Hematopoietic multipotent progenitor cell treated with erythropoietin and hydrocortisone succinate and interleukin-3 and kit ligand, for 15 days (in vitro differentiated cells): ENCODE measurements around the gene FADS1.

Experiments used
- DNase-seq: peaks from one replicate; pipeline ENCODE4 v3.0.0-alpha.2; 2015; ENCODE audit warnings: low spot score

Gene FADS1

DNA sequence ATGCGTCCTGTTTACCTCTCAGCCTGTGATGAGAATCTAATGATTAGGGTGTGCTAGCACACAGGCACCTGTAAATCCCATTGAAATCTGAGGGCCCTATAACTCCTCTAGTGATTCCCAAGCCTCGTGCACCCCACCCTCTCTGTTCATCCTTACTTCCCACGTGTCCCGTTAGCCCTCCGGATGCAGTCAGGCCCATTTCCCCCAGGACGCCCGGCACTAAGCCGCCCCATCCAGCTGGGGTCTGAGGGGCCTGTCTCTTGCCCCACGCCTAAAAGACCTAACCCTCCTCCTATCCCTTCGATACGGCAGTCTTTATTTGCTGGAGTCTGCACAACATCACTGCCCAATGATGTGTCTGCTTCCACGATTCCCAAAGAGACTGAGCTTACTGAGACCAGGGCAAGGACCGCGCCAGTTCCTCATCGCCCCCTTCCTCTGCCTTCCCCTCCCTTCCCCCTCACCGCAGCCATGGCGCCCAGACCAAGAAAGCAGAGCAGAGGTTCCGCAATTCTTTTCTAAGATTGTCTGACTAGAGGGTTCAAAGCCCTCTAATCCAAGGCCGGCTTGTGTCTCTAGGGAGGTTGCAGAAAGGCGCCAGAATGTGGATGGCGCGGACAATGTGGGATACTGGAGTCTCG lies 10.2 kb upstream of the FADS1 start:
- DNase-seq: no peak

DNA sequence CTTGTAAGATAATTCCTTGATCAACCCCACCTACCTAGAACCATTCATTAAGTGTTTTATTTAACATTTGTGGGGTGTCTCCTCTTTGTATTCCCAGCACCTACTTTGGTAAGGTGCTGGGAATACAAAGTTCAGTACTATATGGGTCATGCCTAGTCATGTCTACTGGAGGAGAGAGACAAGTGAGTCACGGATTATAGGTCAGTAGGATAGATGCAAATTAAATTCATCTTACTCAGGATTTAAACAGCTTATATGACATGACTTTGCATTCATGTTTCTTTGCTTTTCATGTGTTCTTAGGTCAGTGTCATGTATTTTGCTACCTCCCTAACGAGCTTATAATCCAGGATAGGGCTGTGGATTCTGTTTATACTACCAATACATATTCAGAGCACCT lies 3.4 kb upstream of the FADS1 start:
- DNase-seq: peak; percentile 30

DNA sequence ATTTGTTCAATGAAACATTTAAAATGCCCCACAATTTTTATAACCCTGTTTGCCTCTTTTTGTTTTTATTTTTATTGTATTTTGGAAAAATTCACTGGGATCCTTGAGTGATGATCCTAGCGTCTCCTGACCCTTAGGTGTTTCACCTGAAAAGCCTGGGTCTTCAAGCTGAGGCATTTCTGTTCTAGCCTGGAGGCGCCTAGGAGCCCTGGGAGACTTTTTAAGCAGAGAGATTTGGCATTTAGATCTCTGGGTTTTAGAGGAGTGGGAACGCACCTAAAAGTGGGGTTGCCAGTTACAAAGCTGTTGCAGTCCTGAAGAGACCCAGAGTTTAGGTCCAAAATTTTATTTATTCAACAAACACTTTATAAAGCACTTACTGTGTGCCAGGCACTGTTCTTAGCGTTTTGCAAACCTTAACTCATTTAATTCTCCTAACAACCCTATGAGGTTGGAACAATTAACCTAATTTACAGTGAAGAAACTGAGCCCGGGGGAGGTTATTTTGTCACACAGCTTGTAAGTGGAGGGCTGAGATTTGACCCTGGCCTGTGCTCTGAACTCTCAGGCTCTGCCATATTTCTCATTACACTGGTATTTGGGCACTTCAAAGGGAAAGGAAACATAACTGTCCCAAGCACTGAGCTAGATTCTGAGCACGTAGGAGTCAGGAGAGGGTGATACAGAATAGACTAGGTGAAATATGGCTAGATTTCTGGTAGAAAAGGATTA lies 834 bp upstream of the FADS1 start:
- no peak for DNase-seq

DNA sequence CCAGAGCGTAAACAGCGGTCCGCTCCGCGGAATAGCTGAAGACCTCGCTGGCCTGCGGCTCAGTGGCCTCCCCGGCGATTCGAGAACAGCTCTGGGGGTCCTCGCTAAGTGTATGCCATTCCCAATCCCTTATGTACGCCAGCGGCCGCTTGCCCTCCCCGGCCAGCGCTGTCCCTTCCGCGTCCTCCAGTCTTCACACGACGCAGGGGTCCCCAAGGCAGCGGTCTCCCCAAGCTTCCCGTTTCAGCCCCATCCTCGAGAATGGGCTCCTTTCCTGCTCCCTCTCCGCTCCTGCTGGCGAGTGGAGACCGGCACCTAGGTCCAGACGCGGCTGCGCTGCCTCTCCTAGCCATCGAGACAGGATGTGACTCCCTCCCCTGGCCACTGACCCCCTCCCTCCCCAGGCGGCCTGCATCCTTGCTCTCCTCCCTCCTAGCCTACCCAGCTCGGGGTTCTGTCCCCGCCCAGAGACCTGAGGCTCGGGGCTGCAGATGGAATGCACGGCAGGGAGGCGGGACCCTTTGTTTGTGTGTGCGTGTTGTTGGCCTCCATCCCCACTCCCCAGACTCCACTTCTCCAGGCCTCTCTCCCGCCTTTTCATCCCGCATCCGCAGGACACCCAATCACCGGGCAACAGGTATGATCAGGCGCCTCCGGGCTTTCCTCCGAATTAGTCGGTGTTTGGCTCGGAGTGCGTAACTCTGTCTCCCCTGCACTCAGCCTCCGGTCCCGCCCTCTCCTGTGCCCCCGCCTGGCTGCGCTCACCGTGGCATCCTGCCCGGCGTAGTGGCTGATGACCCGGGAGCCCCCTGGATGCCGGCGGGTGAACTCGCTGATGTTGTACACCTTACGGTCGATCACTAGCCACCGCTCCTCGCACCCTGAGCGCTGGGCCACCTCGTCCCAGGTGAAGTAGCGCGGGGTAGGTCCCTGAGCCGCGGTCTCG lies 740 bp downstream of the FADS1 start:
- peak; percentile 50 for DNase-seq

DNA sequence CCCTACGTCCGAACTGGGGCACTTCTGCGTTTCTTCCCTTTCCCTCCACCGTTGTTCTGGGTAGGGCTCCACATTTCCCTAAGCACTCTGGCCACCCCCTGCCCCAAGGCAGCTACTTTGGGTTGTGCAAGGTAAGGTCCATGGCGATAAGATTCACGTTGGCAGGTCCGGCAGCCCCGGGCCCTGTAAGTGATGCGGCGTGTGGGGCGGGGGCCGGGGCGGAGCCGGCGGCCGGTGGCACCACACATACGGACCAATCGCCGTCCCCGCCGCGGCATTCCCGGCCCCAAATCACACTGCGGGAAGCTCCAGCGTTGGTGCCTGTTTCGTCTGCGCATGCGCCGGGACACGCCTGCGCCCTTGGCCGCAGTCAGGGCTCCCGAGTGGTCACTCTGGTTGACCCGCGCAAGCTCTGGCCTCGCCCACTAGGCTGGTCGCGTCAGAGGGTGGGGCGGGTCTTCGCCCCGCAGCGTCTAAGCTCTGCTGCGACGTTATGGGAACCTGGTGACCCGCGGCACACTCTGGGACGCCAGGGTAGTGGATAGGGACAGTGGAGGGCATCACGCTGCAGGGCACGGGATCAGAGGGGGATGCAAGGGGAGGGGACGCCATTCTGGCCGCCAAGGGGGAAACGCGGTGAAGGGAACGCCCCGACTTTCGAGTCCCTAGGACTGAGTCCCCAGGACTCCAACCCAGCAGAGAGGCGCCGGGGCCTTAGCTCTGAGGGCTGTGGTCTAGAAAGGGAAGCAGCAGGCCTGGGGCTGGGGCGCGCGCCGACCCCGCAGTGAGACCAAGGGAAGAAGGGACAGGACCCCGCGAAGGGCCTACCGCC lies 1.6 kb downstream of the FADS1 start:
- peak; percentile 50 for DNase-seq

DNA sequence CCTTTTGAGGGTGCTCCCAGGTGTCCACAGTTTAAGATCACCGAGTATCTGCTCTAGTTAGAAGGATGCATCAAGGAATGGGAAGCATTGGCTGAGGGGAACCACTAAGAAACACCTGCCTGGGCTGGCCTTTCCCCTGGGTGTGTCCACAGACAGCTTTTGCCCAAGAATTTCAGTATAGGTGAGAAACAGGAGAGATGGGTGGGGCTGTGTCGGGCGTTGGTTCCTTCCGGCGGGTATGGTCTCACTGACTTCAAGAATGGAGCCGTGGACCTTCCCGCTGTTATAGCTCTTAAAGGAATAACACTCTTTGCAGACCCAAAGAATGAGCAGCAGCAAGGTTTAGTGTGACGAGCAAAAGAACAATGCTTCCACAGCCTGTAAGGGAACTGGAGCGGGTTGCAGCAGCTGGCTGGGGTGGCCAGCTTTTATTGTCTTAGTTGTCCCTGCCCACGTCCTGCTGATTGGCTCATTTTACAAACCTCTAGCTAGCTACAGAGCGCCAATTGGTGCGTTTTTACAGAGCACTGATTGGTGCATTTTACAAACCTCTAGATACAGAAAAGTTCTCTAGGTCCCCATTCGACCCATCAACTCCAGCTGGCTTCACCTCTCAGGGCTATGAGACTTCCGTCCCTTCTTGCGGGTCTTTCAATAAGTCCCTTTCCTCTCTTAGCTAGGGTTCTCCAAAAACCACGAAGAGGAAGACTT lies 2.4 kb downstream of the FADS1 start:
- DNase-seq: no peak

DNA sequence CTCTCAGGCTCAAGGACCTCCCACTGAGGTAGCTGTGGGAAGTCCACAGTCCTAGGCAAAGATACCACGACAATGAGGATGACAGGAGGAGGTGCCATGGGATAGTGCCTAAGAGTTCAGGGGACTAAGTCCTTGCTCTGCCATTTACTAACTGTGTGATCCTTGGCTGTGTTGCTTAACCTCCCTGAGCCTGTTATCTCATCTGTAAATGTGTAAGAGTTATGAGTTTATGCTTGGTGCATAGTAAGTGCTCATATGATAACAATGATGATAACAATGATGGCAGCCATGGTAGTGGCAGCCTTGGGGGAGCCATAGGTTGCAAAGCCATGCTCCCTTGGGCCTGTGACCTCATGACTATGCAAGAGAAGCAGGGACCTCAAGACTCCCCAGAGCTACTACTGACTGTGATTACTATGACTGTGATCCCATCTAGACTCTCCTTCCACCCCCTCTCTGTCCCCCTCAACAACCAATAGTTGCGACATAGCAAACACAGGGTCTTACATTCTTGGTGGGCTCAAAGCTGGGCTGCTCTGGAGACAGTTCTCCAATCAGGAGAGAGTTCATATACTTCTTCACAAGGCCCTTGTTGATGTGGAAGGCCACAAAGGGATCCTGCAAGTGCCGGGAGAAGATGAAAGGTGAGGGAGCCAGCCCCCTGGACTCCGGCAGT lies 3.9 kb downstream of the FADS1 start:
- no peak for DNase-seq

DNA sequence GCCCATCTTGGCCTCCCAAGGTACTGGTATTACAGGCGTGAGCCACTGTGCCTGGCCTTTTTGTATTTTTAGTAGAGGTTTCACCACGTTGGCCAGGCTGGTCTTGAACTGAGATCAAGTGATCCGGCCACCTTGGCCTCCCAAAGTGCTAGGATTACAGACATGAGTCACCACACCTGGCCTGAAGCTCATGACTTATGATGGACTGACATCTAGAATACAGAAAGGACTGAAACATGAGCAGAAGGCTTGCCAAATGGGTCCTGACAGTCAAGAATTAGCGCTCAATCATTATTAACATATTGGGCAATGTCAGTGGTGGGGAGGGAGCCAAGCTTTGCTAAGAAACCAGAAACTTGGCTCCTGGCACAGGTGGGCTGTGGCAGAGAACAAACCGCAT lies 5.0 kb downstream of the FADS1 start:
- no peak for DNase-seq

DNA sequence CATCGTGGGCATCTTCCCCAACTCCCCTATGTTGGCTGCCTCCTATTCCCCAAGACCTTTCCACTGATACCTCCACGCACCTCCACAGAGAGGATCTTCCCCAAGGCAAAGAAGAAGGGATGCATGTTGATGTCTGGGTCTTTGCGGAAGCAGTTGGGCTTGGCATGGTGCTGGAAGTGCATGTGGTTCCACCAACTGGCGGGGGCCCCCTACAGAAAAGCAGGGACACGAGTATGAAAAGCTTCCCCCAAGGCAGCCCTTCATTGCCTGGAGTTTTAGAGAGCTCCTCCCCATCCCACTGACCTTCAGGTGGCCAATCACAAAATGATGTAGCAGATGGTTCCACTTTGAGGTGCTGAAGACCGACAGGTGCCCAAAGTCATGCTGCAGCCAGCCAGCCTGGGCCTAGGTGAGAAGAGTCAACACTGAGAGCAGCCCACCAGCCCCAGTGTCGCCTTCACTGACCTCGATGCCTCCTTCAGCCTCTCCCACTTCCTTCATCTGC lies 6.1 kb downstream of the FADS1 start:
- DNase-seq: no peak

DNA sequence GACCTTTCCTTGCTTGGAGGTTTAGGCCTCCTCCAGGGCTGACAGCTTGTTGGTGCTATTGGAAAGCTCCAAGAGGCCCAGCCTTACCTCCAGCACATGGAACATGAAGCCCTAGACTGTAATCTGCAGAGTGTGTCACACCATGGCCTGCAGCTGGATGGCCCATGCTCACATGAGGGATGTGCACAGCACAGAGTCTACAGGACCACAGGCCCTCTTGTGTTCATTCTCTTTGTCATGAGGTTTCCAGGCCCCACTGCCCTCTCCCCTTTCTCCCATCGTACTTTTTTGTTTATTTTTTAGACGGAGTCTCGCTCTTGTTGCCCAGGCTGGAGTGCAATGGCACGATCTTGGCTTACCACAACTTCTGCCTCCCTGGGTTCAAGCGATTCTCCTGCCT lies 10.0 kb downstream of the FADS1 start:
- no peak for DNase-seq

DNA sequence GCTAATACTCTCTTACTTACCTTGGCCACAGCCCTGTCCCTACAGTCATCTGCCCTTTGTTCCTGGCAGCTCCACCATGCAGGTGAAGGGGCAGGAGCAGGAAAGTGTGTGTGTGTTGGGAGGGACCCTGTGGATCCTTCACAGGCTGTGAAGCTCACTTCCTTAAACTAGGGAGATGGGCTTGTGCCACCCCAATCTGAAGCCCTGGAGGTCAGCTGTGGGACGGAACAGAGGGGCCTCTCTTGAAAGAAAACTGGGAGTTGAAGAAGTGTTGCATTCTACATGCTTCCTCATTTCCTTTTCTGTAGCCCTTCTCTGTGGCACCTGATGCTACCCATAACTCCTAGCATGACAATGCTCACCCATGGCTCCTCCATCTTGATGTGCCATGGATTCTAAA lies 11.7 kb downstream of the FADS1 start:
- DNase-seq: no peak

DNA sequence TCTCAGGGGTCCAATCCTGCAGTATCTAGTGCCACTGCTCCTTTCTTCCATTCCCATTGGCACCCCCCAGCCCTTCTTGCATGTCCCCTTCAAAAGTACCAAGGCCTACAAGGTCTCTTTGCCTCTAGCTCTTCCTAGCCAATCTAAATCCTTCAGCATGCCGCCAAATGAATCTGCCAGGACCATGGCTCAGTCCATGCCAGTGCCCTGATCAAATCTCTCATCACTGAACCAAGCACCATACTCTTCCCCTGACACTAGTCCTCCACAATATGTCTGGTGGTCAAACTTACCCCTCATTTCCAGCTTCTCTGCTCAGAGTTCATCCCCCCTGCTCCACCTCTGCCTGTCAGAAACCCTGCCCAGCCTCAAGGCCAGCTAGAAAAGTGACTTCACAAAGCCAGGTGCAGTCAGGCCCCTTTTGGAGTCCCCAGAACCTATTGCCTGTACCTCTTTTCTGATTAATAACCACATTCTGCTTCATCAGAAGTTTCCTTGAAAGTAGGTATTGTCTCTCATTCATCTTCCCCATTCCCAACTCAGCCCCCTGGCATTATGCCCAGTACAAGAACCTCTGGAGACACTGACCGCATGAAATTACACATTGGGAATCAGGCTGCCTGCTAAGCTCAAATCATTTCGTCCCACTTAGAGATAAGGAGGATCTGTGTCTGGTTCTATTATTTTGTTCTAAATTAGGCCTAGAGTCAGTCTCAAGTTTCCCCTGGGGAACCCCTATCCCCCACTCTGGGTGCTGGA lies 12.7 kb downstream of the FADS1 start:
- no peak for DNase-seq

DNA sequence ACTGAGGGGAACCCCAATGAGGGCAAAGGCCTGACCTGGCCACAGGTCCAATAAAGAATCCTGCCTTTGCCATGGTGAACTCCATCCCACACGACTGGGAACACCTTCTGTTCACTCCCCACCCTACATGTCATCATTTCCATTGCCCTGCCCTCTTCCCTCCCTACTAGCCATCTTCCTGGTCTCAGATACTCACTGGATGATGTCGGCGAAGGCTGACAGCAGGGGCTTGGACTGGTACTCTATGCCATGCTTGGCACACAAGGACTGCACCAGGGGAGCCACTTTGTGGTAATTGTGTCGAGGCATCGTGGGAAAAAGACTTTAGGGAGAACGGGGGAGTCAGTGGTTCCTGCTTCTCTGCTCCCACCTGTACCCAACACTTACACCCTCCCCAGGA lies 14.2 kb downstream of the FADS1 start:
- no peak for DNase-seq

DNA sequence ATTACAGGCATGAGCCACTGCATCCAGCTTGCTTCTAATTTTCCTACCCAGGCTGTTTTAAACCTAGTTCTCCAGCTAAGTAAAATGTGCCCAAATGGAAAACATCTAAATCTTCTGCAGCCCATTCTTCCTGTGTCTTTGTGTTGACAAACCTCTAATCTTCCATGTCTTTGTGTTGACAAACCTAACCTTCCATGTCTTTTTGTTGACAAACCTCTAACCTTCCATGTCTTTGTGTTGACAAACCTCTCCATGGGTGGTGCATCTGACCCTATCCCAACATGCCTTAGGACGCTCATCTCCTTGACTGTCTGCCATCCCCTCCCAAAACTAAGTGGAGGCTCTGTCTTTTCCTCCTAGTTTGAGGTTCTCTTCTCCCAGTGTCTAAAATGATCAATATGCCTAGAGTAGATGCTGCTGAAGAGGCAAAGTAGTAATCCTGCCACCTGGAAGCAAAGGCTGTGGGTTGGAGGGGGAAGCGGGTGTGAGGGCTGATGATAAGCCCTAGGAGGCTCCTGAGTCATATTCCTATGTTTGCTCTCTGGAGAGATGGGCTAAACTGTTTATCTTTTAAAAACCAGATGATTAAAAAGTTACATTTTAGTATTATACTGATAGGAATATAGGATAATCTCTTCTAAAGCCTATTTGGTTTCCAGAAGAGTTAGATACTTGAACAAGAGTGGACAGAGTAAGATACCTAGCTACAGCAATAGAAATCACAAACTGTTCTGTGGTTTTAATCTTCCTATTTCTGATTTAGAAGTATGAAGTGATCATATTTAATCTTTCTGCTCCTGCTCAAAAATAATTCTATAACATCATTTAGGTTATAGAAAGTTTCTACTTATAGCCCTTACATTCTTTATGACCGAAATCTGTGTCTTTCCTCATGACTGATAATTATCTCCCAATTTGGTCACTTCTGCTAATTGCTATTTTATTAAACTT lies 16.2 kb downstream of the FADS1 start:
- peak; percentile 61 for DNase-seq

DNA sequence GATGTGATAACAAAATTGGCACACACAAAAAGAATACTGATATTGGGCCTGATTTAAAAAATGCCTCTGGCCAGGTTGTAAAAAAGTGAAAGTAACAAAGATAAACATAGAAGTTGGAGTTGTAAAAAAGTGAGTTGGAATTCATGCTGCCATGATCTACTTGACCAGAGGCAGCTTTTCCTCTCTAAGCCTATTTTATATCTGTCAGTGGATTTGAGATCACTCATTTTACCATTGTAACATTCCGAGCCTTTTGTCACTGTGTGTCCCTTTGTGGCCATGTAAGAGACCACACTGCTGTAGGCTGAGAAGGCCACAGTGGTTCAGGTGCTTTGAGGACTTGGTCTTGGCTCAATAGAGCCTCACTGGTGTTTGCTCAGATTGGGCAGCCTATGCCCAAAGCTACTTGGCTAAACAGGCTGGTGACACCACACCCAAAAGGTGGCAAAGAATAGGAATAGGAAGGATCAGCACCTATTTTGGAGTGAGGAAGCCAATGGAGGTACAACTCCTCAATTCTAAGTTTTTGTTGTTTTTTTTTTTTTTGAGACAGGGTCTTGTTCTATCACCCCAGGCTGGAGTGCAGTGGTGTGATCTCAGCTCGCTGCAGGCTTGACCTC lies 17.0 kb downstream of the FADS1 start:
- DNase-seq: no peak

DNA sequence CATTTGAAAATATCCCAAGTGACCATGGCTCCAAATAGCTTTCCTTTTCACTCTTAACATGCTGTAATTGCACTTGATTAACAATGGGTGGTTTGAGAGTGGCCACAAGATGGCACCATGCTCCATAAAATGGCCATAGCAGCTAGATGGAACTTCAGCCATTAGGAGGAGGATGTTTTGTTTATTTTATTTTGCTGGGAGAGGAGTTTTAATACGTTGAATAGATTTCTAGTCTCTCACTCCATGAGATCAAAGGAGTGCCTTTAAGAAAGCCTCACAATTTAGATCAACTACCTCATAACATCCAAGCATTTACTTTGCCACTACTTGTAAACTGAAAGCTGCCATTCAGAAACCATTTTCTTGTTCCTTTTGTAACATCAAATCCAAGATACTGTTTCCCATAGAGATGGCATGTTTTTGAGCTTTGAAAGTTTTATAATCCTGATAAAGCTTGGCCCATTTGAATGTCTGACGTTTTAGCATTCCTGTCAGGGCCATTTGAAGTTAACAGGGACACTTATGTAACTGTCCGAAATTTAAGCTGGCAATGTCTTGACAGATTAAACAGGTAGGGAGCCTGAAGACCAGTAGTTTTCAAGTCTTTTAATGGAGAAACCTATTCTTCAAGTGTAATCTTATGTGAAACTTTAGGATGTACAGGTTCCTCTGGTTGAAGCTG lies 19.4 kb downstream of the FADS1 start:
- DNase-seq: peak; percentile 87

DNA sequence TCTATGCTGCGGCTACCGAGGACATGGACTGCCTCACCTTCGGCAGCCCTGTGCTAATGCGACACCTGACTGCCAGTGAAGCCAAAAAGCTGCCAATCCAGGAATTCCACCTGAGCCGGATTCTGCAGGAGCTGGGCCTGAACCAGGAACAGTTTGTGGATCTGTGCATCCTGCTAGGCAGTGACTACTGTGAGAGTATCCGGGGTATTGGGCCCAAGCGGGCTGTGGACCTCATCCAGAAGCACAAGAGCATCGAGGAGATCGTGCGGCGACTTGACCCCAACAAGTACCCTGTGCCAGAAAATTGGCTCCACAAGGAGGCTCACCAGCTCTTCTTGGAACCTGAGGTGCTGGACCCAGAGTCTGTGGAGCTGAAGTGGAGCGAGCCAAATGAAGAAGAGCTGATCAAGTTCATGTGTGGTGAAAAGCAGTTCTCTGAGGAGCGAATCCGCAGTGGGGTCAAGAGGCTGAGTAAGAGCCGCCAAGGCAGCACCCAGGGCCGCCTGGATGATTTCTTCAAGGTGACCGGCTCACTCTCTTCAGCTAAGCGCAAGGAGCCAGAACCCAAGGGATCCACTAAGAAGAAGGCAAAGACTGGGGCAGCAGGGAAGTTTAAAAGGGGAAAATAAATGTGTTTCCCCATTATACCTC lies 20.8 kb downstream of the FADS1 start:
- DNase-seq: no peak
